Panc1 (cell line): Measurements from ENCODE around the gene SRBD1. TPM values are rescaled to one million over a fixed set of nuclear protein-coding genes. Genes with fewer than 3 reads are reported as not detected.

Source experiments
- ATAC-seq: fragments of 200-7000 bp; cut with Tn5 transposase; 2 replicates; pipeline ENCODE4 v1.9.1; 2020; ENCODE audit warnings: mild to moderate bottlenecking, moderate library complexity
- BruUV-seq: library from RNA; stranded (reverse); fragments of 400-500 nt; replicated peaks from 2 replicates; lab custom pipeline; 2021; lab: Mats Ljungman, UMichigan
- CTCF ChIA-PET: fragments of 300-600 bp; sonication (Branson Sonifier 250); formaldehyde crosslinking; loops from one replicate; lab custom pipeline; 2022; ENCODE audit warnings: antibody characterized with exemption; lab: Charles Lee
- POLR2A ChIA-PET: fragments of 300-600 bp; sonication (Branson Sonifier 250); formaldehyde crosslinking; loops from one replicate; lab custom pipeline; 2022; ENCODE audit warnings: antibody characterized with exemption; lab: Charles Lee
- DNase-seq: peaks from one replicate; pipeline ENCODE4 v3.0.0-alpha.2; 2010; ENCODE audit warnings: low read depth, low spot score
- H3K27ac ChIP-seq: 2 replicates; pipeline ENCODE4 v1.5.1; 2011; ENCODE audit warnings: mild to moderate bottlenecking, low read length, inconsistent platforms
- H3K27me3 ChIP-seq: fragments of 200-500 bp; sonication (Bioruptor generic); 2 replicates; pipeline ENCODE4 v1.6.0; 2014; ENCODE audit warnings: low read length, inconsistent platforms; ENCODE audit not compliant: control insufficient read depth, insufficient read depth
- H3K36me3 ChIP-seq: fragments of 200-500 bp; sonication (Bioruptor generic); 2 replicates; pipeline ENCODE4 v1.5.1; 2014; ENCODE audit warnings: inconsistent platforms, mild to moderate bottlenecking, low read length, moderate library complexity; ENCODE audit not compliant: control insufficient read depth, insufficient read depth
- H3K4me1 ChIP-seq: 2 replicates; pipeline ENCODE4 v1.5.1; 2011; ENCODE audit warnings: inconsistent platforms, mild to moderate bottlenecking, low read length, moderate library complexity; ENCODE audit not compliant: control insufficient read depth, insufficient read depth
- H3K4me3 ChIP-seq, 2 experiments: 2 replicates each; pipeline ENCODE4 v1.5.1; 2011 to 2012; ENCODE audit warnings: low read depth in 2 of 2, low read length in 2 of 2, mild to moderate bottlenecking in 2 of 2, inconsistent platforms in 1 of 2, moderate library complexity in 1 of 2
- H3K9me3 ChIP-seq: fragments of 200-500 bp; sonication (Bioruptor generic); 2 replicates; pipeline ENCODE4 v1.5.1; 2014; ENCODE audit warnings: low read depth, mild to moderate bottlenecking, inconsistent platforms, low read length, moderate library complexity; ENCODE audit not compliant: control insufficient read depth, insufficient read depth
- POLR2AphosphoS5 ChIP-seq: IDR thresholded peaks from 2 replicates; pipeline ENCODE4 v1.6.1; 2012; ENCODE audit warnings: mild to moderate bottlenecking, low read depth, low read length, moderate library complexity
- SIN3A ChIP-seq: IDR thresholded peaks from 2 replicates; pipeline ENCODE4 v1.6.1; 2012; ENCODE audit warnings: low read depth, mild to moderate bottlenecking, low read length, moderate library complexity, borderline replicate concordance; ENCODE audit not compliant: insufficient read depth
- TCF7L2 ChIP-seq: IDR thresholded peaks from 2 replicates; pipeline ENCODE4 v1.6.1; 2011; ENCODE audit warnings: mild to moderate bottlenecking, low read depth, low read length, inconsistent platforms
- in situ Hi-C: cut with HindIII; loops from 2 replicates; pipeline ENCODE4 v1.10.0; 2016; ENCODE audit warnings: low sequenced_read_pairs, low pct_unique_long_range_greater_than_20kb
- intact Hi-C: fragments of 100-400 bp; cut with micrococcal nuclease; formaldehyde crosslinking; loops from one replicate; pipeline ENCODE4 v1.10.0; 2022; ENCODE audit not compliant: unreplicated experiment
- total RNA-seq: library from RNA; stranded (reverse); gene quantifications from one replicate; pipeline ENCODE4 v1.2.1, GENCODE V29; 2021; ENCODE audit not compliant: unreplicated experiment
- TF ChIP-seq, protein P1 (sequence below), 2 experiments: IDR thresholded peaks; 2 replicates each; pipeline ENCODE4 v1.6.1; 2011 to 2012; ENCODE audit warnings: low read depth in 2 of 2, control low read depth in 1 of 2, low read length in 1 of 2, mild to moderate bottlenecking in 1 of 2, moderate library complexity in 1 of 2; ENCODE audit not compliant: insufficient read depth in 1 of 2
- TF ChIP-seq, protein P2 (sequence below): fragments of 450-650 bp; IDR thresholded peaks from 2 replicates; pipeline ENCODE4 v1.5.1; 2017; ENCODE audit warnings: mild to moderate bottlenecking

SRBD1 gene
- total RNA-seq, 1 experiment from 2014 or later, result 9.7 TPM

GRCh38 chr2:45406621-45407020 lies 204.4 kb downstream of the SRBD1 start:
- DNase-seq (no peak), ATAC-seq (no peak)
- intact Hi-C loops, result no loop called here
- BruUV-seq, result no TSS peak
- ChIA-PET CTCF (no interaction called here), POLR2A (no interaction called here)
- Histone ChIP-seq H3K27ac (no peak overlapping the region), H3K27me3 (no peaks in the 10 kb centered on the region), H3K4me1 (no peaks in the 10 kb centered on the region), H3K36me3 (no peaks in the 10 kb centered on the region), H3K9me3 (no peaks in the 10 kb centered on the region), H3K4me3 (no peak overlapping the region)
- TF ChIP-seq SIN3A, result no peak
- no peak for TF ChIP-seq POLR2AphosphoS5
- in situ Hi-C loops, result no loop called here

DNA sequence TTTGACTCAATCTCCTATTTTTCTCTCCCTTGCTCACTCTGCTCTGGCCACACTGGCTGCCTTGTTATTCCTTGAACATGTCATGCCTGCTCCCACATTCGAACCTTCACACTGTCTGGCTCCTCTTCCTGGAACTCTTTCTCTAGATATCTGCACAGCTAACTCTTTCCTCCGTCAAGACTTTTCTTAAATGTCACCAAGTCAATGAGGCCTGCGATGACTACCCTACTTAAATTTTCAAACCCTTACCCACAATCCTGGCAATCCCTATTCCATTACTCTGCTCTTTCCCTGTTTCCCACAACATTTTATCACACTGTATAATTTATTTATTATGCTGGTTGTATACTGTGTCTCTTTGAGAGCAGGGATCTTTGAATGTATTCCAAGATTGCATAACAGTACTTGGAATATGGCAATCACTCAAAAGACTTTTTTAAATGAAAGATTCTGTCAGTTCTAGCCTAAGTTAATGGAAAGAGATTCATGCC lies 206.2 kb downstream of the SRBD1 start:
- H3K4me1 ChIP-seq, result no peaks in the 10 kb centered on the region
- no peaks in the 10 kb centered on the region for H3K36me3 ChIP-seq
- ATAC-seq, result no peak
- TF ChIP-seq, protein P1, sequence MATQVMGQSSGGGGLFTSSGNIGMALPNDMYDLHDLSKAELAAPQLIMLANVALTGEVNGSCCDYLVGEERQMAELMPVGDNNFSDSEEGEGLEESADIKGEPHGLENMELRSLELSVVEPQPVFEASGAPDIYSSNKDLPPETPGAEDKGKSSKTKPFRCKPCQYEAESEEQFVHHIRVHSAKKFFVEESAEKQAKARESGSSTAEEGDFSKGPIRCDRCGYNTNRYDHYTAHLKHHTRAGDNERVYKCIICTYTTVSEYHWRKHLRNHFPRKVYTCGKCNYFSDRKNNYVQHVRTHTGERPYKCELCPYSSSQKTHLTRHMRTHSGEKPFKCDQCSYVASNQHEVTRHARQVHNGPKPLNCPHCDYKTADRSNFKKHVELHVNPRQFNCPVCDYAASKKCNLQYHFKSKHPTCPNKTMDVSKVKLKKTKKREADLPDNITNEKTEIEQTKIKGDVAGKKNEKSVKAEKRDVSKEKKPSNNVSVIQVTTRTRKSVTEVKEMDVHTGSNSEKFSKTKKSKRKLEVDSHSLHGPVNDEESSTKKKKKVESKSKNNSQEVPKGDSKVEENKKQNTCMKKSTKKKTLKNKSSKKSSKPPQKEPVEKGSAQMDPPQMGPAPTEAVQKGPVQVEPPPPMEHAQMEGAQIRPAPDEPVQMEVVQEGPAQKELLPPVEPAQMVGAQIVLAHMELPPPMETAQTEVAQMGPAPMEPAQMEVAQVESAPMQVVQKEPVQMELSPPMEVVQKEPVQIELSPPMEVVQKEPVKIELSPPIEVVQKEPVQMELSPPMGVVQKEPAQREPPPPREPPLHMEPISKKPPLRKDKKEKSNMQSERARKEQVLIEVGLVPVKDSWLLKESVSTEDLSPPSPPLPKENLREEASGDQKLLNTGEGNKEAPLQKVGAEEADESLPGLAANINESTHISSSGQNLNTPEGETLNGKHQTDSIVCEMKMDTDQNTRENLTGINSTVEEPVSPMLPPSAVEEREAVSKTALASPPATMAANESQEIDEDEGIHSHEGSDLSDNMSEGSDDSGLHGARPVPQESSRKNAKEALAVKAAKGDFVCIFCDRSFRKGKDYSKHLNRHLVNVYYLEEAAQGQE (IDR thresholded peaks at IDR 0.05; ENCODE audit: insufficient read depth in 1 of 2, low read depth in 2 of 2, low read length in 1 of 2), result no peak
- TF ChIP-seq TCF7L2, result no peak
- no peak for TF ChIP-seq SIN3A
- TF ChIP-seq, protein P2, sequence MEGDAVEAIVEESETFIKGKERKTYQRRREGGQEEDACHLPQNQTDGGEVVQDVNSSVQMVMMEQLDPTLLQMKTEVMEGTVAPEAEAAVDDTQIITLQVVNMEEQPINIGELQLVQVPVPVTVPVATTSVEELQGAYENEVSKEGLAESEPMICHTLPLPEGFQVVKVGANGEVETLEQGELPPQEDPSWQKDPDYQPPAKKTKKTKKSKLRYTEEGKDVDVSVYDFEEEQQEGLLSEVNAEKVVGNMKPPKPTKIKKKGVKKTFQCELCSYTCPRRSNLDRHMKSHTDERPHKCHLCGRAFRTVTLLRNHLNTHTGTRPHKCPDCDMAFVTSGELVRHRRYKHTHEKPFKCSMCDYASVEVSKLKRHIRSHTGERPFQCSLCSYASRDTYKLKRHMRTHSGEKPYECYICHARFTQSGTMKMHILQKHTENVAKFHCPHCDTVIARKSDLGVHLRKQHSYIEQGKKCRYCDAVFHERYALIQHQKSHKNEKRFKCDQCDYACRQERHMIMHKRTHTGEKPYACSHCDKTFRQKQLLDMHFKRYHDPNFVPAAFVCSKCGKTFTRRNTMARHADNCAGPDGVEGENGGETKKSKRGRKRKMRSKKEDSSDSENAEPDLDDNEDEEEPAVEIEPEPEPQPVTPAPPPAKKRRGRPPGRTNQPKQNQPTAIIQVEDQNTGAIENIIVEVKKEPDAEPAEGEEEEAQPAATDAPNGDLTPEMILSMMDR, result no peak
- no peak for TF ChIP-seq POLR2AphosphoS5
- H3K9me3 ChIP-seq, result no peaks in the 10 kb centered on the region
- intact Hi-C loops (no loop called here), in situ Hi-C loops (no loop called here)
- CTCF ChIA-PET, result no interaction called here
- no peak overlapping the region for H3K27ac ChIP-seq
- POLR2A ChIA-PET, result no interaction called here
- no peak overlapping the region for H3K4me3 ChIP-seq
- no peak for DNase-seq
- BruUV-seq, result no TSS peak
- no peaks in the 10 kb centered on the region for H3K27me3 ChIP-seq

- Histone ChIP-seq H3K36me3 (no peaks in the 10 kb centered on the region), H3K27me3 (no peaks in the 10 kb centered on the region), H3K9me3 (no peaks in the 10 kb centered on the region), H3K27ac (no peak overlapping the region), H3K4me1 (no peaks in the 10 kb centered on the region), H3K4me3 (no peak overlapping the region)
- in situ Hi-C loops (no loop called here), intact Hi-C loops (no loop called here)
- ChIA-PET POLR2A (interaction anchor here (0.6 kb wide), 1 partner anchor 124 kb away, joined by 3 read pairs; no protein-coding TSS in a partner anchor), CTCF (no interaction called here)
- TF ChIP-seq SIN3A (no peak), TCF7L2 (no peak), POLR2AphosphoS5 (no peak)
- TF ChIP-seq, protein P2, result no peak
- TF ChIP-seq, protein P1 (IDR thresholded peaks at IDR 0.05; ENCODE audit: insufficient read depth in 1 of 2, low read depth in 2 of 2, low read length in 1 of 2), result no peak
- no TSS peak for BruUV-seq
- no peak for DNase-seq
- ATAC-seq, result no peak
Observed at GRCh38 chr2:45403036-45403435, 208.0 kb downstream of the SRBD1 start.
